ENCODE data around the gene FAF2.

DNA sequence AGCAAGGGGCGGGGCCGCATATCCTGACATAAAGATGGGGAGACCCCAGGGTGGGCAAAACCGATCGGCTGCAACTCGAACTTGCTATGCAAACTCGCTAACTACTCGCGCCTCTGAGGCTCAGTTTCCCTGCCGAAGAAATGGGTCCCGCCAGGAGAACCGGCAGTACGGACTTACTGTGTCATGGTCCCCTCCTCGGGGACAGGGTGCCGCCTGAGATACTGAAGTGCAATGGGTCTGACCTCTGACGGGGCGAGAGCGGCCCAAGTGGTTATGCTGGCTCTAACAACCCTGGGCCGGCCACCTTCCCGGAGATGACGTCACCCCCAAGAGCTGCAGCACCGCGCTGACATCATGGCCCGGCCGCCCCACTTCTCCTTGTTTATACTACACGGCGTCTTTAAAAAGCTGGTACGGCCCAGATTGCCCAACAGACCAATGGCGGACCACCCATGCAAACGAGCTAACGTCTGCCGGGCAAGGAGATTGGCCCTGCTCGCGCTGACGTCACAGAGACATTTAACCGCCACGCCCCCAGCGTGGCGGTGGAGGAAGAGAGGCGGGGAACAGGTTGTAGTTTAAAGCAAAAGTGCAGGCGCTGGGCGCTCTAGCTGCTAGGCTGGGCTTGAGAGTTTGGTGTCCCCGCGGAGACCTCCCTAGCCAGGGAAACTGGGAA, 89.5 kb downstream of the FAF2 start:
- TF ChIP-seq, protein P1, sequence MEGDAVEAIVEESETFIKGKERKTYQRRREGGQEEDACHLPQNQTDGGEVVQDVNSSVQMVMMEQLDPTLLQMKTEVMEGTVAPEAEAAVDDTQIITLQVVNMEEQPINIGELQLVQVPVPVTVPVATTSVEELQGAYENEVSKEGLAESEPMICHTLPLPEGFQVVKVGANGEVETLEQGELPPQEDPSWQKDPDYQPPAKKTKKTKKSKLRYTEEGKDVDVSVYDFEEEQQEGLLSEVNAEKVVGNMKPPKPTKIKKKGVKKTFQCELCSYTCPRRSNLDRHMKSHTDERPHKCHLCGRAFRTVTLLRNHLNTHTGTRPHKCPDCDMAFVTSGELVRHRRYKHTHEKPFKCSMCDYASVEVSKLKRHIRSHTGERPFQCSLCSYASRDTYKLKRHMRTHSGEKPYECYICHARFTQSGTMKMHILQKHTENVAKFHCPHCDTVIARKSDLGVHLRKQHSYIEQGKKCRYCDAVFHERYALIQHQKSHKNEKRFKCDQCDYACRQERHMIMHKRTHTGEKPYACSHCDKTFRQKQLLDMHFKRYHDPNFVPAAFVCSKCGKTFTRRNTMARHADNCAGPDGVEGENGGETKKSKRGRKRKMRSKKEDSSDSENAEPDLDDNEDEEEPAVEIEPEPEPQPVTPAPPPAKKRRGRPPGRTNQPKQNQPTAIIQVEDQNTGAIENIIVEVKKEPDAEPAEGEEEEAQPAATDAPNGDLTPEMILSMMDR (IDR thresholded peaks at IDR 0.05): no peak
- no peak for TF ChIP-seq EZH2phosphoT487 (IDR thresholded peaks at IDR 0.05)
- no peak for TF ChIP-seq EZH2 (IDR thresholded peaks at IDR 0.05)

Data from neural progenitor cell (in vitro differentiated cells).